ENCODE data around the gene PID1.

Gene PID1

DNA sequence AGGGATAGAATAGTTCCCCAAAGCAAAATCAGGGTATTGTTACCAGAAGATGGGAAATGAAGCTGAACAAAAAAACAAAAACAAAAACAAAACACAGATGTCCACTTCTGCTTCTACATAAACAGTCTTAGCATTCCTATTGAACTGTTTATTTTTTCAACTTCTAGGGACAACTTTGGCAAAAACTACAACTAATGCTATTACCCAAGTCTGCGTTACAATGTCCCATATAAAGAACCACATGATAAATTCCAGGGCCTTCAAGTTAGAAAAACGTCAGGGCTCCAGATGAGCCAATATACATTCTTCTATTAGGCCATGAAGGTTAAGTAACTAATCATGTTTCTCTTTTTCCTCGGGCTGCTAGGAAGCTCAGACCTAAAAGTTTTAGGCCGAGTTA, 16.9 kb downstream of the PID1 start:
- no peak overlapping the region for H3K4me2 ChIP-seq
- no peak overlapping the region for H3K27ac ChIP-seq
- no peaks in the 10 kb centered on the region for H3K36me3 ChIP-seq (ENCODE audit: insufficient read depth)
- H4K20me1 ChIP-seq (ENCODE audit: insufficient read depth): no peaks in the 10 kb centered on the region
- H3K79me2 ChIP-seq (ENCODE audit: insufficient read depth, low read depth): no peaks in the 10 kb centered on the region
- H3K4me3 ChIP-seq (IDR thresholded peaks at IDR 0.05; ENCODE audit: insufficient read depth, low read depth, low read length): no peak overlapping the region
- no peak overlapping the region for H2AFZ ChIP-seq (ENCODE audit: low read depth)
- no peak overlapping the region for H3K9ac ChIP-seq
- no peaks in the 10 kb centered on the region for H3K27me3 ChIP-seq (ENCODE audit: insufficient read depth, low read depth)
- TF ChIP-seq, protein P1, sequence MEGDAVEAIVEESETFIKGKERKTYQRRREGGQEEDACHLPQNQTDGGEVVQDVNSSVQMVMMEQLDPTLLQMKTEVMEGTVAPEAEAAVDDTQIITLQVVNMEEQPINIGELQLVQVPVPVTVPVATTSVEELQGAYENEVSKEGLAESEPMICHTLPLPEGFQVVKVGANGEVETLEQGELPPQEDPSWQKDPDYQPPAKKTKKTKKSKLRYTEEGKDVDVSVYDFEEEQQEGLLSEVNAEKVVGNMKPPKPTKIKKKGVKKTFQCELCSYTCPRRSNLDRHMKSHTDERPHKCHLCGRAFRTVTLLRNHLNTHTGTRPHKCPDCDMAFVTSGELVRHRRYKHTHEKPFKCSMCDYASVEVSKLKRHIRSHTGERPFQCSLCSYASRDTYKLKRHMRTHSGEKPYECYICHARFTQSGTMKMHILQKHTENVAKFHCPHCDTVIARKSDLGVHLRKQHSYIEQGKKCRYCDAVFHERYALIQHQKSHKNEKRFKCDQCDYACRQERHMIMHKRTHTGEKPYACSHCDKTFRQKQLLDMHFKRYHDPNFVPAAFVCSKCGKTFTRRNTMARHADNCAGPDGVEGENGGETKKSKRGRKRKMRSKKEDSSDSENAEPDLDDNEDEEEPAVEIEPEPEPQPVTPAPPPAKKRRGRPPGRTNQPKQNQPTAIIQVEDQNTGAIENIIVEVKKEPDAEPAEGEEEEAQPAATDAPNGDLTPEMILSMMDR (conservative IDR thresholded peaks at IDR 0.05; ENCODE audit: low read depth, low read length): no peak
- H3K4me1 ChIP-seq (ENCODE audit: low read depth, poor library complexity, severe bottlenecking): no peaks in the 10 kb centered on the region

DNA sequence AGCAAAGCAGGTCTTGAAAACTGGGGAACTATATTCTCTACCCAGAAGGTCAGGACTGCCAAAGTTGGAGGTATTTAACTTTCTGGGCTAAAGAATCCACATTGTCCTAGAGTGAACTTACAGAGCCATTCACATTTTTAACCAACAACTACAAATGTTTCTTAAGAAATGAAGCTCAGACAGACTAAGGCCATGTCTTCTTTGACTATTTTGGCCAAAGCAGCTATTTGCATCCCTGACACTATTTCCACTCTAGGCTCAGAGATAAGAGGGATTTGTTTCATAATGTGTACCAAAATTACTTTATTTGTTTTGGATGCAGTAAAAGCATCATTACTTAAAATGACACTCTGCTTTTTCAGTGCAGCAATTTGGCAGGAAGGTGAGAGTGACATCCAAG, 18.1 kb downstream of the PID1 start:
- H4K20me1 ChIP-seq (ENCODE audit: insufficient read depth): no peaks in the 10 kb centered on the region
- no peaks in the 10 kb centered on the region for H3K79me2 ChIP-seq (ENCODE audit: insufficient read depth, low read depth)
- no peak overlapping the region for H3K27ac ChIP-seq
- TF ChIP-seq, protein P1 (conservative IDR thresholded peaks at IDR 0.05; ENCODE audit: low read depth, low read length): no peak
- H3K4me3 ChIP-seq (IDR thresholded peaks at IDR 0.05; ENCODE audit: insufficient read depth, low read depth, low read length): no peak overlapping the region
- H3K4me1 ChIP-seq (ENCODE audit: low read depth, poor library complexity, severe bottlenecking): no peaks in the 10 kb centered on the region
- H3K27me3 ChIP-seq (ENCODE audit: insufficient read depth, low read depth): no peaks in the 10 kb centered on the region
- no peaks in the 10 kb centered on the region for H3K36me3 ChIP-seq (ENCODE audit: insufficient read depth)
- no peak overlapping the region for H3K9ac ChIP-seq
- H3K4me2 ChIP-seq: no peak overlapping the region
- H2AFZ ChIP-seq (ENCODE audit: low read depth): no peak overlapping the region

DNA sequence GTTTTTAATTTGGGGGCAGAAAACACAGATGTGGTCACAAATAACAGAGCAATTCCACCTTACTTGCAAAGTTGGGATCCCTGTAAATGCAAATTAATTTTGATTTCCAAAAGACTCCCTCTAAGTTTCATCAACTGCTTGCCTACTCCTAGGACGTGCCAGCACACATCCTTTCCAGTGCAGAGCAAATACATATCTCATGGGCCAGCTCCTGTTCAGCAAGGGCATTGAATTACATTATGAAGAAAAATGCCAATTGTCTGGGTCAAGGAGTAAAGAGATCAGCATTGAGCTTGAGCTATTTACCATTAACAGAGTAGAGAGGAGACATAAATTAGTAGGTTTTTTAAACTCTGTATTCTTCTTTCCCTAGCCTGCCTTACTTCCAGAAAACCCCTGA, 18.8 kb downstream of the PID1 start:
- no peak overlapping the region for H3K27ac ChIP-seq
- H3K4me2 ChIP-seq: no peak overlapping the region
- TF ChIP-seq, protein P1 (conservative IDR thresholded peaks at IDR 0.05; ENCODE audit: low read depth, low read length): no peak
- no peak overlapping the region for H3K4me3 ChIP-seq (IDR thresholded peaks at IDR 0.05; ENCODE audit: insufficient read depth, low read depth, low read length)
- H4K20me1 ChIP-seq (ENCODE audit: insufficient read depth): no peaks in the 10 kb centered on the region
- no peaks in the 10 kb centered on the region for H3K4me1 ChIP-seq (ENCODE audit: low read depth, poor library complexity, severe bottlenecking)
- H3K36me3 ChIP-seq (ENCODE audit: insufficient read depth): no peaks in the 10 kb centered on the region
- H3K27me3 ChIP-seq (ENCODE audit: insufficient read depth, low read depth): no peaks in the 10 kb centered on the region
- no peak overlapping the region for H2AFZ ChIP-seq (ENCODE audit: low read depth)
- H3K9ac ChIP-seq: no peak overlapping the region
- no peaks in the 10 kb centered on the region for H3K79me2 ChIP-seq (ENCODE audit: insufficient read depth, low read depth)

DNA sequence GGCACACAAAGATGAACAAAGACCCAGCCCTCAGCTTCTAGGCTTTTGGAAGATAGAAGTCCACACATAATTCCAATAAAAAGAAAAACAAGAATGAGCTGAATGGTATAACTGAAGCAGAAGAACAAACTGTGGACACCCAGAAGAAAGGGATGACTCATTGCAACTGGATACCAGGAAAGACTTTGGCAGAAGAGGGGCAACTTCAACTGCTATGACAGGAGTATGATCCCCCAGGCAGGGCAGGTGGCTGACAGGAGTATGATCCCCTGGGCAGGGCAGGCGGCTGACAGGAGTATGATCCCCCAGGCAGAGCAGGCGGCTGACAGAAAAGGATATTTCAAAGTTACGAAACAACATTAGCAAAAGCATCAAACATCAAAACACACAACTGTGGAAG, 21.6 kb downstream of the PID1 start:
- TF ChIP-seq, protein P1 (conservative IDR thresholded peaks at IDR 0.05; ENCODE audit: low read depth, low read length): no peak
- no peaks in the 10 kb centered on the region for H3K4me1 ChIP-seq (ENCODE audit: low read depth, poor library complexity, severe bottlenecking)
- H3K9ac ChIP-seq: no peak overlapping the region
- H3K27me3 ChIP-seq (ENCODE audit: insufficient read depth, low read depth): no peaks in the 10 kb centered on the region
- H3K36me3 ChIP-seq (ENCODE audit: insufficient read depth): no peaks in the 10 kb centered on the region
- H3K79me2 ChIP-seq (ENCODE audit: insufficient read depth, low read depth): no peaks in the 10 kb centered on the region
- H4K20me1 ChIP-seq (ENCODE audit: insufficient read depth): no peaks in the 10 kb centered on the region
- H3K4me2 ChIP-seq: no peak overlapping the region
- H2AFZ ChIP-seq (ENCODE audit: low read depth): no peak overlapping the region
- no peak overlapping the region for H3K4me3 ChIP-seq (IDR thresholded peaks at IDR 0.05; ENCODE audit: insufficient read depth, low read depth, low read length)
- H3K27ac ChIP-seq: no peak overlapping the region

DNA sequence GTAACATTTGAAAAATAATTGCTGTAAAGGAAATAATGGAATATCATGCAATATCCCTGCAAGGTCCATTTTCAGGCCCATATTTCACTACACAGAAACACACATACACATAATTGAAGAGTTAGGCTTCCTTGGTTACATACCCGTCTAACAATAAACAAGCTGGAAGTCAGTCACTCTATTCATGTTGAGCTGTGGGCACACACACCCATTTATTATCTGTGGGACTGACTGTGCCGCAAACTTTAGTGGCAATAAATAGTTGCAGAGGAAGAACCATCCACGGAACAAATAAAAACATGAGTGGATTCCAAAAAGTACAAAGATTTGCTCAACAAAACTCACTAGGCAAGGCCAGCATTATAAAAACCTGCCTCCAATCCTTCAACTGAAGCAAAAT, 24.8 kb downstream of the PID1 start:
- TF ChIP-seq, protein P1 (conservative IDR thresholded peaks at IDR 0.05; ENCODE audit: low read depth, low read length): no peak
- no peak overlapping the region for H3K9ac ChIP-seq
- H3K4me1 ChIP-seq (ENCODE audit: low read depth, poor library complexity, severe bottlenecking): no peaks in the 10 kb centered on the region
- no peak overlapping the region for H3K4me3 ChIP-seq (IDR thresholded peaks at IDR 0.05; ENCODE audit: insufficient read depth, low read depth, low read length)
- no peak overlapping the region for H3K4me2 ChIP-seq
- no peaks in the 10 kb centered on the region for H4K20me1 ChIP-seq (ENCODE audit: insufficient read depth)
- H3K79me2 ChIP-seq (ENCODE audit: insufficient read depth, low read depth): no peaks in the 10 kb centered on the region
- H3K27me3 ChIP-seq (ENCODE audit: insufficient read depth, low read depth): no peaks in the 10 kb centered on the region
- H3K27ac ChIP-seq: no peak overlapping the region
- H2AFZ ChIP-seq (ENCODE audit: low read depth): no peak overlapping the region
- H3K36me3 ChIP-seq (ENCODE audit: insufficient read depth): no peaks in the 10 kb centered on the region
